SK-N-SH treated with all-trans-retinoic acid at 6 μM for 48 hours (cell line): ENCODE data around the gene POLD4.
A peak's percentile ranks its signal among the peaks of the same experiment; 100 is the strongest.

ENCODE experiments used
- ATAC-seq: fragments of 200-7000 bp; cut with Tn5 transposase; 3 replicates; pipeline ENCODE4 v1.9.1; 2020; ENCODE audit warnings: mild to moderate bottlenecking, moderate library complexity
- BACH2 ChIP-seq: fragments of 250-450 bp; sonication (Bioruptor Pico); IDR thresholded peaks from 2 replicates; pipeline ENCODE4 v1.9.0; 2021; ENCODE audit warnings: mild to moderate bottlenecking, borderline replicate concordance
- ESRRG ChIP-seq: fragments of 250-450 bp; sonication (Bioruptor Pico); IDR thresholded peaks from 2 replicates; pipeline ENCODE4 v1.6.1; 2021; ENCODE audit warnings: mild to moderate bottlenecking
- ISL1 ChIP-seq: fragments of 250-450 bp; sonication (Bioruptor Pico); IDR thresholded peaks from 2 replicates; pipeline ENCODE4 v2.1.2; 2022; ENCODE audit warnings: mild to moderate bottlenecking, moderate library complexity
- PPARA ChIP-seq: fragments of 250-450 bp; sonication (Bioruptor Pico); IDR thresholded peaks from 2 replicates; pipeline ENCODE4 v1.5.0; 2020; ENCODE audit warnings: mild to moderate bottlenecking, borderline replicate concordance
- RARB ChIP-seq: fragments of 250-450 bp; sonication (Bioruptor Pico); IDR thresholded peaks from 2 replicates; pipeline ENCODE4 v1.8.0; 2021; ENCODE audit warnings: mild to moderate bottlenecking, moderate library complexity
- SNAI2 ChIP-seq: fragments of 250-450 bp; sonication (Bioruptor Pico); IDR thresholded peaks from 2 replicates; pipeline ENCODE4 v1.5.0; 2020; ENCODE audit warnings: mild to moderate bottlenecking, moderate library complexity
- TCF4 ChIP-seq: fragments of 250-450 bp; sonication (Bioruptor Pico); IDR thresholded peaks from 2 replicates; pipeline ENCODE4 v1.8.0; 2021; ENCODE audit warnings: mild to moderate bottlenecking, moderate library complexity, borderline replicate concordance
- TOX ChIP-seq: fragments of 250-450 bp; sonication (Bioruptor Pico); IDR thresholded peaks from 2 replicates; pipeline ENCODE4 v1.8.0; 2021; ENCODE audit warnings: mild to moderate bottlenecking, moderate library complexity, borderline replicate concordance
- ZFP3 ChIP-seq: fragments of 250-450 bp; sonication (Bioruptor Pico); IDR thresholded peaks from 2 replicates; pipeline ENCODE4 v1.5.0; 2020; ENCODE audit warnings: mild to moderate bottlenecking, moderate library complexity
- ZFP30 ChIP-seq: fragments of 450-650 bp; formaldehyde crosslinking; IDR thresholded peaks from 2 replicates; pipeline ENCODE4 v1.5.0; 2022; ENCODE audit warnings: mild to moderate bottlenecking, moderate library complexity
- ZNF565 ChIP-seq: fragments of 450-650 bp; formaldehyde crosslinking; conservative IDR thresholded peaks from 2 replicates; pipeline ENCODE4 v1.5.0; 2020; ENCODE audit warnings: low read depth, mild to moderate bottlenecking, moderate library complexity
- ZNF8 ChIP-seq: fragments of 450-650 bp; formaldehyde crosslinking; IDR thresholded peaks from 2 replicates; pipeline ENCODE4 v1.5.0; 2020; ENCODE audit warnings: mild to moderate bottlenecking, moderate library complexity
- TF ChIP-seq, protein P1 (sequence below): fragments of 250-450 bp; sonication (Bioruptor Pico); IDR thresholded peaks from 2 replicates; pipeline ENCODE4 v1.5.0; 2020; ENCODE audit warnings: mild to moderate bottlenecking, moderate library complexity
- TF ChIP-seq, protein P2 (sequence below): fragments of 250-450 bp; sonication (Bioruptor Pico); IDR thresholded peaks from 2 replicates; pipeline ENCODE4 v1.5.1; 2020; ENCODE audit warnings: low read depth, mild to moderate bottlenecking, moderate library complexity
- TF ChIP-seq, protein P3 (sequence below): fragments of 250-450 bp; sonication (Bioruptor Pico); IDR thresholded peaks from 2 replicates; pipeline ENCODE4 v1.8.0; 2020; ENCODE audit warnings: mild to moderate bottlenecking, moderate library complexity, borderline replicate concordance
- TF ChIP-seq, protein P4 (sequence below): fragments of 250-450 bp; sonication (Bioruptor Pico); IDR thresholded peaks from 2 replicates; pipeline ENCODE4 v1.5.1; 2021; ENCODE audit warnings: mild to moderate bottlenecking, moderate library complexity

Gene POLD4

DNA sequence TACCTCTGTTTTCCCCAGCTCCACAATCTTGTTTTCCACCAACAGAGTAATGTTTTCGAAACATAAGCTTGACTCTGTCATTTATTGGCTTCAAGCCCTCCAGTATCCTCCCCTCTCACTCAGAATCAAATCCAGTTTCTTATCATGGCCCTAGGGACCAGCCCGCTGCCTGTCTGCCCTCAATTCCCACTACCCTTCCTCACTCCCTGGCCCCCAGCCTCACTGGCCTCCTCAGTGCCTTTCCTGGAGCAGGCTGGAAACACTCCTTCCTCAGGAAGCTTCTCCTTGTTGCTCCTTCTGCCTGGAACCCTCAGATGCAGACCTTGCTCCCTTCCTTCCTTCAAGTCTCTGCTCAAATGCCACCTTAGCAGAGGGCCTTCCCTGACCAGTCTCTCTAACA is 3.9 kb downstream of the POLD4 start:
- ATAC-seq, result no peak
- TF ChIP-seq BACH2, result no peak
- TF ChIP-seq, protein P1, sequence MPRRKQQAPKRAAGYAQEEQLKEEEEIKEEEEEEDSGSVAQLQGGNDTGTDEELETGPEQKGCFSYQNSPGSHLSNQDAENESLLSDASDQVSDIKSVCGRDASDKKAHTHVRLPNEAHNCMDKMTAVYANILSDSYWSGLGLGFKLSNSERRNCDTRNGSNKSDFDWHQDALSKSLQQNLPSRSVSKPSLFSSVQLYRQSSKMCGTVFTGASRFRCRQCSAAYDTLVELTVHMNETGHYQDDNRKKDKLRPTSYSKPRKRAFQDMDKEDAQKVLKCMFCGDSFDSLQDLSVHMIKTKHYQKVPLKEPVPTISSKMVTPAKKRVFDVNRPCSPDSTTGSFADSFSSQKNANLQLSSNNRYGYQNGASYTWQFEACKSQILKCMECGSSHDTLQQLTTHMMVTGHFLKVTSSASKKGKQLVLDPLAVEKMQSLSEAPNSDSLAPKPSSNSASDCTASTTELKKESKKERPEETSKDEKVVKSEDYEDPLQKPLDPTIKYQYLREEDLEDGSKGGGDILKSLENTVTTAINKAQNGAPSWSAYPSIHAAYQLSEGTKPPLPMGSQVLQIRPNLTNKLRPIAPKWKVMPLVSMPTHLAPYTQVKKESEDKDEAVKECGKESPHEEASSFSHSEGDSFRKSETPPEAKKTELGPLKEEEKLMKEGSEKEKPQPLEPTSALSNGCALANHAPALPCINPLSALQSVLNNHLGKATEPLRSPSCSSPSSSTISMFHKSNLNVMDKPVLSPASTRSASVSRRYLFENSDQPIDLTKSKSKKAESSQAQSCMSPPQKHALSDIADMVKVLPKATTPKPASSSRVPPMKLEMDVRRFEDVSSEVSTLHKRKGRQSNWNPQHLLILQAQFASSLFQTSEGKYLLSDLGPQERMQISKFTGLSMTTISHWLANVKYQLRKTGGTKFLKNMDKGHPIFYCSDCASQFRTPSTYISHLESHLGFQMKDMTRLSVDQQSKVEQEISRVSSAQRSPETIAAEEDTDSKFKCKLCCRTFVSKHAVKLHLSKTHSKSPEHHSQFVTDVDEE (CRISPR knock-in tag), result no peak
- no peak for TF ChIP-seq ZFP3 (CRISPR knock-in tag)
- TF ChIP-seq, all 23 proteins: peak for 0

DNA sequence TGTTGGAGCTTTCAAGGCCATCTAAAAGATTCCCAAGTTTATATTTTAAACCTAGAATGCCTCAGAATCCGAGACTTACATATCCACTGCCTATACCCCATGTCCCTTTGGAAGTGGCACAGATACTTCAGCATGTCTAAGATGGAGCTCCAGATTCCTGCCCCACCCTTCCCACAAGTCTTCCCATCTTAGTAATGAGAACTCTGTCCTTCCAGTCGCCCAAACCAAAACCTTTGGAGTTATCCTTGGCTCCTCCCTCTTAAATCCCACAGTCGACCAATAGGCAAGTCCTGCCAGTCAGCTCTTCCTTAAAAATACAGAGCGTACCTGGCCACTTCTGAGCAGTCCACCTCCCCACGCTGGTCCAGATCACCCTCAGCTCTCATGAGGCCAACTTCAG is 4.3 kb downstream of the POLD4 start:
- TF ChIP-seq SNAI2 (CRISPR knock-in tag), result no peak
- TF ChIP-seq, protein P2, sequence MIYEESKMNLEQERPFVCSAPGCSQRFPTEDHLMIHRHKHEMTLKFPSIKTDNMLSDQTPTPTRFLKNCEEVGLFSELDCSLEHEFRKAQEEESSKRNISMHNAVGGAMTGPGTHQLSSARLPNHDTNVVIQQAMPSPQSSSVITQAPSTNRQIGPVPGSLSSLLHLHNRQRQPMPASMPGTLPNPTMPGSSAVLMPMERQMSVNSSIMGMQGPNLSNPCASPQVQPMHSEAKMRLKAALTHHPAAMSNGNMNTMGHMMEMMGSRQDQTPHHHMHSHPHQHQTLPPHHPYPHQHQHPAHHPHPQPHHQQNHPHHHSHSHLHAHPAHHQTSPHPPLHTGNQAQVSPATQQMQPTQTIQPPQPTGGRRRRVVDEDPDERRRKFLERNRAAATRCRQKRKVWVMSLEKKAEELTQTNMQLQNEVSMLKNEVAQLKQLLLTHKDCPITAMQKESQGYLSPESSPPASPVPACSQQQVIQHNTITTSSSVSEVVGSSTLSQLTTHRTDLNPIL (CRISPR knock-in tag), result no peak
- TF ChIP-seq RARB (CRISPR knock-in tag), result no peak
- no peak for TF ChIP-seq ZNF8
- TF ChIP-seq ZNF565 (CRISPR knock-in tag), result no peak
- TF ChIP-seq TOX (CRISPR knock-in tag), result no peak
- TF ChIP-seq ZFP30 (CRISPR knock-in tag), result no peak
- no peak for TF ChIP-seq BACH2
- TF ChIP-seq, protein P3, sequence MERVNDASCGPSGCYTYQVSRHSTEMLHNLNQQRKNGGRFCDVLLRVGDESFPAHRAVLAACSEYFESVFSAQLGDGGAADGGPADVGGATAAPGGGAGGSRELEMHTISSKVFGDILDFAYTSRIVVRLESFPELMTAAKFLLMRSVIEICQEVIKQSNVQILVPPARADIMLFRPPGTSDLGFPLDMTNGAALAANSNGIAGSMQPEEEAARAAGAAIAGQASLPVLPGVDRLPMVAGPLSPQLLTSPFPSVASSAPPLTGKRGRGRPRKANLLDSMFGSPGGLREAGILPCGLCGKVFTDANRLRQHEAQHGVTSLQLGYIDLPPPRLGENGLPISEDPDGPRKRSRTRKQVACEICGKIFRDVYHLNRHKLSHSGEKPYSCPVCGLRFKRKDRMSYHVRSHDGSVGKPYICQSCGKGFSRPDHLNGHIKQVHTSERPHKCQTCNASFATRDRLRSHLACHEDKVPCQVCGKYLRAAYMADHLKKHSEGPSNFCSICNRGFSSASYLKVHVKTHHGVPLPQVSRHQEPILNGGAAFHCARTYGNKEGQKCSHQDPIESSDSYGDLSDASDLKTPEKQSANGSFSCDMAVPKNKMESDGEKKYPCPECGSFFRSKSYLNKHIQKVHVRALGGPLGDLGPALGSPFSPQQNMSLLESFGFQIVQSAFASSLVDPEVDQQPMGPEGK (CRISPR knock-in tag), result no peak
- no peak for TF ChIP-seq ISL1 (CRISPR knock-in tag)
- no peak for TF ChIP-seq TCF4 (CRISPR knock-in tag)
- TF ChIP-seq PPARA (CRISPR knock-in tag), result no peak
- no peak for TF ChIP-seq ESRRG
- TF ChIP-seq, protein P1 (CRISPR knock-in tag), result no peak
- TF ChIP-seq ZFP3 (CRISPR knock-in tag), result no peak
- TF ChIP-seq, protein P4, sequence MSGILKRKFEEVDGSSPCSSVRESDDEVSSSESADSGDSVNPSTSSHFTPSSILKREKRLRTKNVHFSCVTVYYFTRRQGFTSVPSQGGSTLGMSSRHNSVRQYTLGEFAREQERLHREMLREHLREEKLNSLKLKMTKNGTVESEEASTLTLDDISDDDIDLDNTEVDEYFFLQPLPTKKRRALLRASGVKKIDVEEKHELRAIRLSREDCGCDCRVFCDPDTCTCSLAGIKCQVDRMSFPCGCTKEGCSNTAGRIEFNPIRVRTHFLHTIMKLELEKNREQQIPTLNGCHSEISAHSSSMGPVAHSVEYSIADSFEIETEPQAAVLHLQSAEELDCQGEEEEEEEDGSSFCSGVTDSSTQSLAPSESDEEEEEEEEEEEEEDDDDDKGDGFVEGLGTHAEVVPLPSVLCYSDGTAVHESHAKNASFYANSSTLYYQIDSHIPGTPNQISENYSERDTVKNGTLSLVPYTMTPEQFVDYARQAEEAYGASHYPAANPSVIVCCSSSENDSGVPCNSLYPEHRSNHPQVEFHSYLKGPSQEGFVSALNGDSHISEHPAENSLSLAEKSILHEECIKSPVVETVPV (CRISPR knock-in tag), result no peak
- no peak for ATAC-seq

DNA sequence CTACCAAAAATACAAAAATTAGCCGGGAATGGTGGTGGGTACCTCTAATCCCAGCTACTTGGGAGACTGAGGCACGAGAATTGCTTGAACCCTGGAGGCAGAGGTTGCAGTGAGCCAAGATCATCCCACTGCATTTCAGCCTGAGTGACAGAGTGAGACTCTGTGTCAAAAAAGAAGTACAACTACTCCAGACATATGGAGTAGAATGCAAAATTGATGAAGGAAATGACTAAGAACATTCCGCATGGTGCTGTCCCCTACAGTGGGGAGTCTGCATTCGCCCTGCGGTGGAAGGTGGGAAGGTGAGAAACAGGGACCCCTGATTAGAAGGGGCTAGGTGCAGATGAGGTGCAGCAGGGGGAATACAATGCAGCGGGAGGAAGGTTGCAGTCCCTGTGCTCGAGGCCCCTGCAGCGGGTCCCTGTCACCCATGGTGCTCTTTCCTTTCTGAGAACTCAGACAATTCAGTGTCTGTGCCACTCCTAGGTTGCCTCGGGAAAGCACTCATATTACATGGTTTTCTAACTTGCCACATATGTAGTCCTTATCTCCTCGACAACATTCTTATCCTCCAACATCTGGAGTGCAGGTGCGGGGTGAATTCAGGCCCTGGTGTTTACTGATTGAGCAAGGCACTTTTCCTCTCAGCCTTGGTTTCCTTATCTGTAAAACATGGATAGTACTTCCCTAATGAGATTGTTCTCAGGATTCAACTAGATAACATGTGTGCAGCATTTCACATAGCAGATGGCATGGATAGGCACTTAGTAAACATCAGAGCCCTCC is 5.2 kb downstream of the POLD4 start:
- TF ChIP-seq, protein P3 (CRISPR knock-in tag), result no peak
- TF ChIP-seq, protein P1 (CRISPR knock-in tag), result peak; percentile 72; the same call in 1 of the 2 replicates
- TF ChIP-seq ISL1 (CRISPR knock-in tag) (no peak), RARB (CRISPR knock-in tag) (no peak), ESRRG (no peak), ZNF8 (no peak), PPARA (CRISPR knock-in tag) (no peak), TCF4 (CRISPR knock-in tag) (peak; percentile 95)
- ATAC-seq, result no peak
